NCI-H446 treated with DMSO at 0.1 percent for 48 hours (cell line): ENCODE results near the gene SV2B.
"Not testable (repeated sequence)": the region's sequence is repeated elsewhere in the genome, so short reads cannot be mapped to it uniquely, and the experiment has no call there.

ENCODE experiments used
- DNase-seq: peaks from one replicate; lab custom pipeline; 2025; lab: John Stamatoyannopoulos, UW

The SV2B gene

DNA sequence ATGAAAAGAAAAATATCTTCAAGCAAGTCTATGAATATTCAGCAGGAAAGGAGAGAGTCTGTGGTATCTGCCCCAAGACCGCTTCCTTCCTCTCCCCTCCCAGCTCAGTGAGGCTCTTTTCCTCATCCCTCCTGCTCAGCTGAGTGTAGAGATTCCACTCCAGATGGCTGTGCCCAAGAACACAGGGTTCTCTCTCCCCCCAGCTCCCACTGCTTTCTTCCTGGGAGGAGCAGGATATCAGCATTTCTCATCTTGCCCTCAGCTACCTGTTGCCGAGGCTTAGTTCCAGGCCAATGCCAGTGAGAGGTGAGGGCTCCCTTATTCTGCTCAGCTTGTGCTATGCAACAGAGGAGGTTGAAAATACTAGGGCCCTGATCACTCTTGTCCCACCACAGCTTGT, 211.9 kb downstream of the SV2B start:
- no peak for DNase-seq

DNA sequence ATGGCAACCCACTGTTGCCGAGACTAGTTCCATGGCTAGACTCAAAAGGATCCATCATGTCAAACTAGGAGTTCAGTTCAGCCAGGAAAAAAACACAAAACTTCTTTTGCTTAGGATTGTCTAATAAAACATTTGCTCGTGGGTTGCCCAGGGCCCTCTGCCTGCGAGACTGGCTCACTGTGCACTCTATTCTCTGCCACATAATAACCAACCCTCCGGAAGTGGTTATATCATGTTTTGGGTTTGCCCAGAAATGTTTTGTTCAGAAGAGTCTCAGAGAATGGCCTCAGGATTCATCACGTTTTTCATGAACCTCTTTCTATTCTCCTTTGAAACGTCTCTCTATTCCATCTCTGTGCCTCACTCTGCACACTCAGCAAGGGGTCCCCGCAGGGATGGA, 216.1 kb downstream of the SV2B start:
- DNase-seq: no peak

GRCh38 chr15:91318516-91318915, 218.5 kb downstream of the SV2B start:
- no peak for DNase-seq

DNA sequence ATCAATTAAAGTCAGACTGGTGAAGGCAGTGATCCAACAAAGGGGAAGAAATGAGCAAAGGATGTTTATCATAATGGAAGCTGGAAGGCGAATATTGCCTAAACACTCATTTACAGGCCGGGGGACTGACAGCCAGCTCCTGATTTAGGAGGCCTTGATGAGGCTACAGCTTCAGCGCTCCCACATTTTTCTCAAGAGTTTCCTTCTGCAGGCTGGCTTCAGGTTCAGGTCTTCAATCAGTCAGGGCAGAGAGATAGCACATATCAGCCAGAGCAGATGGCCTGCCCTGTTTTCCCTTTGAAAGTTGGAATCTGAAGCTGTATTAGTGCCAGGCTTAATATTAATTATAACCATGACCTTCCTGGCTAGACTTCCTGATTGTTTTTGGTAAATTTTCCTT, 218.9 kb downstream of the SV2B start:
- DNase-seq: no peak

DNA sequence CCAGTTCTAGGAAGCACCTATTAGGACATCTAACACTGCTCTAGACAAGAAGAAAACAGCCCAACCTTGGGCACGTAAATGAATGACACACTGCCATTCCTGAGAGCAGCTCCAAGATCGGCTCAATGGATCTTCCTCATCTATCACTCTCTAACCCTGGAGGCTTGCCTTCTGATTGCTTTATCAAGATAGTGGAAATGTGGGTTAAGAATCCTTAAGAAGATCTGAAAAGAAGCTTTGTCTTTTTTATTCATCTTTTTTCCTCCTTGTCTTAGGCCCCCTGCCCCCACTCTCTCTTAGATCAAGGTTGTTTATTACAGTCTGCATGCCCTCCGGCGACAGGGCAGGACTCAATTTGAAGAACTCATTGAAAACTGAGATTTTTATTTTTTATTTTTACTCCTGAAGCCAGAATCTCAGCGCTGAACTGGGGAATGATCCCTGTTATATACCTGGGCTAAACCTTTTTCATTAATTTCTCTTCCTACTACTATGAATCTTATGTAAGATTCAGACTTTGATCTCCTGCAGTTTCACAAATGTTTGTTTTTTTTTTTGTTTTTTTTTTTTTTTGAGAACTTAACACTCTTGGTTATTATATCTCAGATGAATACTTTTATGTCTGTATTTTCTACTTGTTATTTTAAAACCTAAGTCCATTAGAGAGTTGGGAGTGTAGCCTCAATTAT, 219.5 kb downstream of the SV2B start:
- no peak for DNase-seq

DNA sequence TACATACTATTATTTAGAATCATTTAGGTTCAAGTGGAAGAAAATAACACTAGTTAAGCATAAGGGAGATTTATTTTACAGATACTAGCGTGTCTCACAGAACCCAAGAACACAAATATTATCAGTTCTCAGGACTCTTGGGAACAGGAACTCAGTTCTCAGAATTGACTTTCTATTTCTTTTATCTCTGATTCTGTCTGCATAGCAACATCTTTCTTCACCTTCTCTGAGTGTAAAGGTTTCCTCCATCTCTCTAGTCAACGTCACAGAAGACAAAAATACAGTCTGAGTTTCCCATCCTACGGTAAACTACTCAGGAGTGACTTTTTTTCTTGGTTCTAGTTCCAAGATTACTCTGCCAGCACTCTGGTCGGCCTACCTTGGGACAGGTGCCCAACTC, 220.0 kb downstream of the SV2B start:
- DNase-seq: no peak

- no peak for DNase-seq
These were observed 229.9 kb downstream of the SV2B start for GRCh38 chr15:91329914-91330313.

- no peak for DNase-seq
These were observed 231.5 kb downstream of the SV2B start for GRCh38 chr15:91331581-91331980.

- no peak for DNase-seq
These were observed 235.6 kb downstream of the SV2B start for GRCh38 chr15:91335702-91336101.

DNA sequence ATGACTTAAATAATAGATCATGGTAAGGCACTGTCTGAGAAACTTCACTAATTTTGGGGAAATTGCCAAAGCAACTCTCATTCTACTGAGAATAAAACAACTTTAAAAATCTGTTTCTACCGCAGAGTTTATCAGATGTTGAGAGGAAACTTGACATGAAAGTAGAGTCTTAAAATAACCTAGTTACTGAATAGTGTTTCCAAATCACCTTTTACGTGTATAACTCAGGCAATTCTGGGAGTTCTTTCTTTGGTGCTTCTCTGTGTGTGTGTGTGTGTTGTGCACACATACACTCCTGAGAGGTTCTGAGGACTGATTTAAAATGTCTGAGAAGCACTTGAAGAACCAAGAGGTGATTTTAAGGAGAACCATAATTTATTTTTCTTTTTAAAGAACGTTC, 236.6 kb downstream of the SV2B start:
- DNase-seq: no peak

- DNase-seq: no peak
These were observed 238.7 kb downstream of the SV2B start for GRCh38 chr15:91338766-91339165.

DNA sequence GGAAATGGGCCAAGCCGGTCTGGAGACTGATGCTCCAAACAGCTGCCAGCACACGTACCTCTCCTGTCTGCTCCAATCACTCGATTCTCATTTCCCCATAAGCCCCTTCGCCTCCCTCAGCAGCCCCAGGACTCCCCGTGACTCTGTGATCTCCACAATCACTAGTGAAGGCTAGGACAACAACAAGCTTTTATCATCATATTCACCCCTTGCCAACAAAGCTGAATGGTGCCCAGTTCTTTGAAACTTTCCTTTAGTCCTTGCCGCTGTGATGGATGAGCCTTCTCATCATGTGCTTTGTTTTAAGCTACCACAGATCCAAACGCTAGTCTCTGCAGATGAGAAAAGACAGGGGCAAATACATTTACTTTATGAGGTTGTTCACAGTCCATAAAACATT, 242.0 kb downstream of the SV2B start:
- DNase-seq: no peak

- DNase-seq: not testable (repeated sequence)
These were observed 244.9 kb downstream of the SV2B start for GRCh38 chr15:91344912-91345311.

DNA sequence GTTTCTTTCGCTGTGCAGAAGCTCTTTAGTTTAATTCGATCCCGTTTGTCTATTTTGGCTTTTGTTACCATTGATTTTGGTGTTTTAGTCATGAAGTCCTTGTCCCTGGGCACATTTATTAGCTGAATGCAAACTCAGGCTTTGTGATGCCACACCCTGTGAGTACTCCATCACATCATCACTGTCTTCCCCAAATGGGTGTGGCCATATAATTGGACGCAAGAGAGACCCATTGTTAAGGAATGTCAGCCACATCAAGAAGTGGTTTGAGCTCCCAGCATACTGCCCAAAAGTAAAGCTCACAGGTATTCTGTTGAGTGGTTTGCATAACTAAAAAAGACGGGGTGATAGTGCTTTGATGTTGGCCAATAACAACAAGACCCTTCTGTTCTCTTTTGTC, 245.7 kb downstream of the SV2B start:
- DNase-seq: no peak

GRCh38 chr15:91346259-91346658, 246.2 kb downstream of the SV2B start:
- no peak for DNase-seq

DNA sequence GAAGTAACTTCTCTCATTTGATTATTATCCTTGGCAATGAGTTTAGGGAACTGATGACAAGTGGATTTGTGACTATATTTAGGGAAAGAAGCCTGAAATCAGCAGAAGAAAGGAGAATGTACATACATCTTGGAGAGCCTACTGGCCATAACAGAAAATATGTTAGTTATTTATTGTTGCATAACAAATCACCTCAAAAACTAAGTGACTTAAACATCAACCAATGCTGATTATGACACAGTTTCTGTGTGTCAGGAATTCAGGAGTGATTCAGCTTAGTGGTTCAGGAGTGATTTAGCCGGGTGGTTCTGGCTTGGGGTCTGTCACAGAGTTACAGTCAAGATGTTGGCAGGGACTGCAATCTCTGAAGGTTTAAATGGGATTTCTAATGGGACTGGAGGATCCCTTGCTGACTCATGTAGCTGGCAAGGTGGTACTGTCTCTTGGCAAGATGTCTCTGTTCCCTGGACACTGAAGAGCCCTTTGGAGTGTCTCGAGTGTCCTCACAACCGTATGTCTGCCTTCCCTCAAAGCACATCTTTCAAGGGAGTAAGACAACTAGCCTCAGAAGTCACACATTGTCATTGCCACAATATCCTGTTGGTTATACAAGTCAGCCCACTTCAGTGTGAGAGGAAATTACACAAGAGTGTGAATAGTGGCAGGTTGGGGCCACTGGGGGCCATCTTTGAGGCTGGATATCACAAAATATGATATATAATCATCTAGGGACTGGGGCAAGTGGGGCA, 248.9 kb downstream of the SV2B start:
- peak; percentile 62 for DNase-seq
